Diencephalon (tissue), 1 donor: Measurements from ENCODE around the gene CPNE7. TPM values are rescaled to one million over a fixed set of nuclear protein-coding genes. Genes with fewer than 3 reads are reported as not detected.

Experiments used
- small RNA-seq: library from RNA; depleted of rRNA; stranded (forward); fragments of <200 nt; gene quantifications from one replicate; pipeline ENCODE3, GENCODE V24; 2014
- total RNA-seq: library from RNA; depleted of rRNA; stranded (reverse); fragments of >200 nt; gene quantifications from one replicate; pipeline ENCODE4 v1.2.3, GENCODE V29; 2014

CPNE7 gene
- 46.1 TPM for total RNA-seq

DNA sequence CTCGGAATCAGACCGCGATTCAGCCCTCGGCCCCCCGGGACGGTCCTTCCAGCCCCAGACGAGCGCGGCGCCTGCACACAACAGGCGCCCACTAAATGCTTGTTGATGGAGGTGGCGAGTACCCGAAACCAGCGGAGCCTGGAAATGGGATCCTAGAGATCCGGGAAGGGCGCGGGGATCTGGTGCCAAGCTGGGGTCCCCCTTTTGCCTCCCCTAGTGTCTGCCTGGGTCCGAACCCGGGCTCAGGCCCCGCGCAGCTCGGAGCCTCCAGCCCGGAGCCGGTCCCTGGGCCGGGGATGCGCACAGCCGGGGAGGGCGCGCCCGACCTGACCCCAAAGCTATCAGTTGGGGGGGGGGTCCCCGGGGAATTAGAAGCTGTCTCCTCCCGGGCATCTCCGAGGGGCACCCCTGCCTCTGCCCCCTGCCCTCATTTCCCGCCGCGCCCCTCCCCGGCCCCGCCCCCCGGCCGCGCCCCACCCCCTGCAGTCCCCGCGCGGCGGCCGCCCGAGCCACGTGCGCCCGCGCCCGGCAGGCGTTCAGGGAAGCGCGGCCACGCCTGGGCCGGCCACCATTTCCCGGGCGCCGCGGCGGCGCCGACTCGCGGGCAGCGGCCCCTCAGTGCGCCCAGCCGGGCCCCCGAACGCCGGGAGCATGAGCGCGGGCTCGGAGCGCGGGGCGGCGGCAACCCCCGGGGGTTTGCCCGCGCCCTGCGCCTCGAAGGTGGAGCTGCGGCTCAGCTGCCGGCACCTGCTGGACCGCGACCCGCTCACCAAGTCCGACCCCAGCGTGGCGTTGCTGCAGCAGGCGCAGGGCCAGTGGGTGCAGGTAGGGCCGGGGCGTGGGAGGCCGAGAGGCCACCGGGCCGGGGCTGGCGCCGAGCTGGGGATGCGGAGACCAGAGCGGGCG lies at the start of gene CPNE7:
Gene CPNE7 (plus strand): TSS at position 512 of the 906 bp plus-strand sequence. CDS start 140 bp downstream, at position 652.

DNA sequence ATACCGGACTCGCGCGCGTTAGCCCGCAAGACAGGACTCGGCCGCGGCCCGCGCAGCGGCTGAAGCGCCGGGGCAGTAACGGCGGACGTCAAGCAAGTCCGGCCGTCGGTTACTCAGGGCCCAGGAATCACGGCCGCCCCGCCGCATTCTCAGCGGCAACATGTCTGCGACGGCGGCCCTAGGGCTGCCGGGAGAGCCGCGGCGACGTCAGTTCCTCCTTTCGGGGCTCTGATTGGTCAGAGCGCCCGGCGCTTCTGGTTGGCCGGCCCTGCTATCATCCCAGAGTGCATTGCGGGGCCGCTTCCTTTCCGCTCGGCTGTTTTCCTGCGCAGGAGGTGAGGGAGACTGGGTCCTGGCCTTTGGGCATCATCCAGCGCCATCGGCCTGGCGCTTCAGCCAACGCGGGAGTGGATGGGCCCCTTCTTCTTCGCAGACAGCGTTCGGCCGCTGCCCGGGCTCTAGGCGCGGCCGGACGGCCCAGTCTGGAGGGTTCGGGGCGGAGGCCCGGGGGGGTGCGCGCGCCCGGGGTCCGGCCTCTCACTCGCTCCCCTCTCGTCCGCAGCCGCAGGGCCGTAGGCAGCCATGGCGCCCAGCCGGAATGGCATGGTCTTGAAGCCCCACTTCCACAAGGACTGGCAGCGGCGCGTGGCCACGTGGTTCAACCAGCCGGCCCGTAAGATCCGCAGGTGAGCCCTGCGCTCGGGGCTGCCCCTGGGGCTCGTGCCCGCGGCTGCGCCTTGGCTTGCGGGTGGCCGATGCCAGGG lies 15.0 kb upstream of the CPNE7 start, which contains the start of gene RPL13:
Gene RPL13 (plus strand): TSS at position 305 of the 764 bp plus-strand sequence. CDS start 278 bp downstream, at position 583.

GRCh38 chr16:89613231-89613953 lies 37.8 kb downstream of the CPNE7 start, which contains the start of gene DPEP1:
TSS of gene DPEP1 (plus strand) at chr16:89613642. CDS start at chr16:89630411, 16,769 bp downstream.

Small RNA genes within 50 kb of the gene (small RNA-seq; reads per million reads assigned to genes)
- gene SNORD68, result not detected

Other genes starting within 250 kb of the CPNE7 start
- 36.0 TPM for gene ANKRD11, start 85.2 kb upstream of the CPNE7 start, total RNA-seq
- 97.6 TPM for gene SPG7, start 67.4 kb upstream of the CPNE7 start, total RNA-seq
- gene RPL13, start 15.1 kb upstream of the CPNE7 start, total RNA-seq, result 1,685 TPM
- gene DPEP1, start 37.9 kb downstream of the CPNE7 start, total RNA-seq, result 4.6 TPM
- 85.6 TPM for gene CHMP1A, start 82.0 kb downstream of the CPNE7 start, total RNA-seq
- gene SPATA33, start 82.1 kb downstream of the CPNE7 start, total RNA-seq, result 11.8 TPM
- gene CDK10, start 110.9 kb downstream of the CPNE7 start, total RNA-seq, result 36.9 TPM
- gene SPATA2L, start 125.9 kb downstream of the CPNE7 start, total RNA-seq, result 23.3 TPM
- gene VPS9D1, start 145.1 kb downstream of the CPNE7 start, total RNA-seq, result 15.0 TPM
- gene ZNF276, start 145.8 kb downstream of the CPNE7 start, total RNA-seq, result 16.1 TPM
- 13.1 TPM for gene FANCA, start 240.9 kb downstream of the CPNE7 start, total RNA-seq